Endothelial cell of umbilical vein (primary cell): ENCODE results near the gene NSDHL. TPM values are rescaled to one million over a fixed set of nuclear protein-coding genes. Genes with fewer than 3 reads are reported as not detected.

Experiments used
- BruUV-seq: library from RNA; stranded (reverse); fragments of 400-500 nt; replicated peaks from 2 replicates; lab custom pipeline; 2021; lab: Mats Ljungman, UMichigan
- CTCF ChIA-PET: fragments of 300-600, 350-600 bp; sonication (Branson Sonifier 250); formaldehyde crosslinking; loops from one replicate; lab custom pipeline; 2021; ENCODE audit warnings: antibody characterized with exemption, inconsistent platforms; lab: Charles Lee
- POLR2A ChIA-PET: fragments of 300-600, 350-600 bp; sonication (Branson Sonifier 250); formaldehyde crosslinking; loops from one replicate; lab custom pipeline; 2021; ENCODE audit warnings: antibody characterized with exemption, inconsistent platforms; lab: Charles Lee
- DNase-seq: peaks from one replicate; pipeline ENCODE4 v3.0.0-alpha.2; 2011; ENCODE audit warnings: low read depth, low spot score
- FAIRE-seq: peaks from 2 replicates; lab custom pipeline; 2011; peaks lifted over from hg19 to GRCh38; lab: Jason Lieb, UNC
- H2AFZ ChIP-seq: 2 replicates; pipeline ENCODE4 v1.6.0; 2012; ENCODE audit warnings: low read depth, low read length, control low read depth, inconsistent platforms
- H3K27ac ChIP-seq: 2 replicates; pipeline ENCODE4 v1.5.1; 2011; ENCODE audit warnings: low read depth, mild to moderate bottlenecking, control low read depth, low read length, moderate library complexity; ENCODE audit not compliant: insufficient read depth
- H3K27me3 ChIP-seq, 2 experiments: 2 replicates each; pipeline versions ENCODE4 v1.6.0 to v1.6.1; 2011; ENCODE audit warnings: low read length in 2 of 2, mixed read lengths in 1 of 2; ENCODE audit not compliant: control insufficient read depth in 2 of 2, insufficient read depth in 2 of 2
- H3K36me3 ChIP-seq, 2 experiments: 2 replicates in 1 of 2; 3 replicates in 1 of 2; pipeline ENCODE4 v1.5.1; 2011; ENCODE audit warnings: low read length in 2 of 2, mild to moderate bottlenecking in 1 of 2, moderate library complexity in 1 of 2; ENCODE audit not compliant: control insufficient read depth in 2 of 2, insufficient read depth in 2 of 2; ENCODE audit errors: extremely low read depth in 1 of 2
- H3K4me1 ChIP-seq: 3 replicates; pipeline ENCODE4 v1.5.1; 2011; ENCODE audit warnings: mild to moderate bottlenecking, low read length; ENCODE audit not compliant: control insufficient read depth, insufficient read depth; ENCODE audit errors: extremely low read depth
- H3K4me2 ChIP-seq: 2 replicates; pipeline ENCODE4 v1.6.1; 2011; ENCODE audit warnings: low read length, control low read depth, mixed read lengths; ENCODE audit not compliant: insufficient read depth
- H3K4me3 ChIP-seq, 3 experiments: fragments of 200-600 bp in 1 of 3; sonication (generic), shearing (Covaris generic) in 1 of 3; replicated peaks in 1 of 3; 2 replicates each; pipeline ENCODE4 v1.5.1; 2011 to 2016; ENCODE audit warnings: control low read depth in 3 of 3, low read length in 3 of 3, mild to moderate bottlenecking in 2 of 3, inconsistent platforms in 1 of 3, low read depth in 1 of 3, moderate library complexity in 1 of 3; ENCODE audit not compliant: insufficient read depth in 1 of 3
- H3K79me2 ChIP-seq: 2 replicates; pipeline ENCODE4 v1.6.0; 2012; ENCODE audit warnings: low read length, inconsistent platforms; ENCODE audit not compliant: control insufficient read depth, insufficient read depth
- H3K9ac ChIP-seq: replicated peaks from 2 replicates; pipeline ENCODE3; 2011; ENCODE audit warnings: low read length, control low read depth; ENCODE audit not compliant: insufficient read depth; ENCODE audit errors: extremely low read depth
- H3K9me1 ChIP-seq: replicated peaks from 3 replicates; pipeline ENCODE4 v1.6.0; 2011; ENCODE audit warnings: mild to moderate bottlenecking, low read length; ENCODE audit not compliant: control insufficient read depth, insufficient read depth; ENCODE audit errors: extremely low read depth
- H3K9me3 ChIP-seq: replicated peaks from 2 replicates; pipeline ENCODE4 v1.5.1; 2012; ENCODE audit warnings: low read length, inconsistent platforms; ENCODE audit not compliant: control insufficient read depth, insufficient read depth
- H4K20me1 ChIP-seq: replicated peaks from 2 replicates; pipeline ENCODE3; 2011; ENCODE audit warnings: mild to moderate bottlenecking, low read length; ENCODE audit not compliant: control insufficient read depth, insufficient read depth; ENCODE audit errors: extremely low read depth
- CTCF ChIP-seq, 2 donors: IDR thresholded peaks; 1 replicate in 1 of 2; 2 replicates in 1 of 2; pipeline ENCODE4 v1.5.1; 2011; ENCODE audit warnings: low read length in 2 of 2, mild to moderate bottlenecking in 2 of 2, moderate library complexity in 2 of 2, control low read depth in 1 of 2, inconsistent platforms in 1 of 2, low read depth in 1 of 2; ENCODE audit not compliant: insufficient read depth in 1 of 2; ENCODE audit errors: extremely low read depth in 1 of 2
- EZH2 ChIP-seq: IDR thresholded peaks from 2 replicates; pipeline ENCODE4 v1.6.1; 2012; ENCODE audit warnings: borderline replicate concordance, low read depth, mild to moderate bottlenecking, moderate library complexity, low read length, inconsistent platforms; ENCODE audit not compliant: severe bottlenecking
- FOS ChIP-seq: IDR thresholded peaks from 2 replicates; pipeline ENCODE4 v1.6.1; 2011; ENCODE audit warnings: mild to moderate bottlenecking, low read length, moderate library complexity, borderline replicate concordance; ENCODE audit not compliant: insufficient read depth
- GATA2 ChIP-seq: IDR thresholded peaks from 2 replicates; pipeline ENCODE4 v1.7.0; 2011; ENCODE audit warnings: low read depth, mild to moderate bottlenecking, moderate library complexity, mixed read lengths, low read length; ENCODE audit not compliant: insufficient read length, insufficient read depth
- JUN ChIP-seq: IDR thresholded peaks from 2 replicates; pipeline ENCODE4 v1.6.1; 2011; ENCODE audit warnings: borderline replicate concordance, low read depth; ENCODE audit not compliant: insufficient read length, insufficient read depth
- MAX ChIP-seq: IDR thresholded peaks from 2 replicates; pipeline ENCODE4 v1.6.1; 2011; ENCODE audit not compliant: insufficient read depth, insufficient read length
- MYC ChIP-seq: IDR thresholded peaks from one replicate; pipeline ENCODE4 v1.6.1; 2011; ENCODE audit warnings: mild to moderate bottlenecking, low read depth, low read length
- POLR2A ChIP-seq: IDR thresholded peaks from 2 replicates; pipeline ENCODE4 v1.6.1; 2012; ENCODE audit warnings: low read depth, mild to moderate bottlenecking, control low read depth, low read length
- POLR2AphosphoS5 ChIP-seq: IDR thresholded peaks from 2 replicates; pipeline ENCODE4 v1.6.1; 2012; ENCODE audit warnings: low read depth, mild to moderate bottlenecking, control low read depth, low read length, moderate library complexity; ENCODE audit not compliant: insufficient read depth
- dilution Hi-C: fragments of 300-500 bp; cut with MboI; formaldehyde crosslinking; loops from one replicate; pipeline ENCODE4 v1.15.0; 2019; ENCODE audit warnings: low sequenced_read_pairs; ENCODE audit not compliant: extremely low pct_ligation_motif_present
- intact Hi-C: fragments of 100-400 bp; cut with micrococcal nuclease; formaldehyde crosslinking; loops from one replicate; pipeline ENCODE4 v1.10.0; 2022
- polyA plus RNA-seq, 4 experiments: library from polyadenylated mRNA; depleted of rRNA in 3 of 4; stranded (reverse) in 3 of 4; unstranded in 1 of 4; fragments of >200 nt; gene quantifications; 2 replicates each; pipeline versions ENCODE4 v1.2.1 to v1.2.3, GENCODE V29; 2011 to 2012; ENCODE audit warnings: missing spikeins in 1 of 4
- total RNA-seq: library from RNA; stranded (reverse); gene quantifications from 2 replicates; pipeline ENCODE4 v1.2.3, GENCODE V29; 2021

NSDHL gene
- total and polyA plus RNA-seq, 2 donors (not counting 3 experiments of a cell fraction or from before 2014, with no cell fraction given): 40.0 to 43.7 TPM

GRCh38 chrX:152899874-152900719 lies 69.2 kb downstream of the NSDHL start:
- TF ChIP-seq JUN: no peak
- no peak for TF ChIP-seq MAX
- TF ChIP-seq FOS: no peak
- TF ChIP-seq GATA2: no peak
- no peak for TF ChIP-seq POLR2AphosphoS5
- TF ChIP-seq MYC: no peak
- TF ChIP-seq POLR2A: no peak
- no peak for TF ChIP-seq CTCF (IDR thresholded peaks at IDR 0.05; ENCODE audit: extremely low read depth in 1 of 2, insufficient read depth in 1 of 2, low read depth in 1 of 2, low read length in 2 of 2)
- no peak for TF ChIP-seq EZH2
- POLR2A ChIA-PET: no interaction called here
- no peak overlapping the region for H3K27ac ChIP-seq
- no peak overlapping the region for H3K4me3 ChIP-seq
- no TSS peak for BruUV-seq
- H3K4me2 ChIP-seq: no peak overlapping the region
- H3K79me2 ChIP-seq: peaks cover 23% of the 10 kb centered on the region
- dilution Hi-C loops (no loop called here), intact Hi-C loops (no loop called here)
- no peaks in the 10 kb centered on the region for H3K27me3 ChIP-seq
- H3K36me3 ChIP-seq: no peaks in the 10 kb centered on the region
- no peaks in the 10 kb centered on the region for H3K9me1 ChIP-seq
- CTCF ChIA-PET: interaction anchor here (0.8 to 1.6 kb wide), 3 partner anchors 23 to 26 kb away, joined by 3 to 4 read pairs (median 3); no protein-coding TSS in a partner anchor
- peaks cover 25% of the 10 kb centered on the region for H3K4me1 ChIP-seq
- DNase-seq (no peak), FAIRE-seq (no peak)
- no peak overlapping the region for H3K9ac ChIP-seq
- no peaks in the 10 kb centered on the region for H4K20me1 ChIP-seq
- no peaks in the 10 kb centered on the region for H3K9me3 ChIP-seq
- no peak overlapping the region for H2AFZ ChIP-seq
